WERI-Rb-1 (cell line): ENCODE results near the gene DESI1.

ENCODE experiments used
- DNase-seq: peaks from one replicate; pipeline ENCODE4 v3.0.0-alpha.2; 2020
- H3K27ac ChIP-seq: fragments of 250-450 bp; sonication (Bioruptor Pico); 2 replicates; pipeline ENCODE4 v1.5.1; 2020; ENCODE audit warnings: mild to moderate bottlenecking, moderate library complexity
- H3K27me3 ChIP-seq: fragments of 250-450 bp; sonication (Bioruptor Pico); 2 replicates; pipeline ENCODE4 v1.5.1; 2021; ENCODE audit warnings: mild to moderate bottlenecking, low read depth, moderate library complexity; ENCODE audit not compliant: insufficient read depth, severe bottlenecking
- H3K36me3 ChIP-seq: fragments of 250-450 bp; sonication (Bioruptor Pico); 2 replicates; pipeline ENCODE4 v1.5.1; 2020; ENCODE audit warnings: mild to moderate bottlenecking, moderate library complexity
- H3K4me3 ChIP-seq: 2 replicates; pipeline ENCODE4 v1.5.1; 2011; ENCODE audit warnings: low read depth, mild to moderate bottlenecking, control low read depth, low read length
- H3K9me3 ChIP-seq: fragments of 250-450 bp; sonication (Bioruptor Pico); 2 replicates; pipeline ENCODE4 v1.5.1; 2021; ENCODE audit warnings: mild to moderate bottlenecking, moderate library complexity; ENCODE audit not compliant: severe bottlenecking
- CTCF ChIP-seq: IDR thresholded peaks from 2 replicates; pipeline ENCODE4 v1.5.1; 2011; ENCODE audit warnings: low read depth, mild to moderate bottlenecking, control low read depth, inconsistent platforms, low read length

DESI1 gene

GRCh38 chr22:41612603-41613306 is 8.1 kb downstream of the DESI1 start:
- H3K4me3 ChIP-seq = no peak overlapping the region
- DNase-seq = no peak
- no peaks in the 10 kb centered on the region for H3K9me3 ChIP-seq
- H3K36me3 ChIP-seq = peaks cover 6% of the 10 kb centered on the region; the same call in 1 of the 2 replicates
- no peak overlapping the region for H3K27ac ChIP-seq
- H3K27me3 ChIP-seq = no peaks in the 10 kb centered on the region
- TF ChIP-seq CTCF = no peak

- TF ChIP-seq CTCF = no peak
- no peak overlapping the region for H3K27ac ChIP-seq
- peaks cover 11% of the 10 kb centered on the region for H3K36me3 ChIP-seq
- DNase-seq = no peak
- H3K27me3 ChIP-seq = no peaks in the 10 kb centered on the region
- H3K4me3 ChIP-seq = no peak overlapping the region
- no peaks in the 10 kb centered on the region for H3K9me3 ChIP-seq
Observed at GRCh38 chr22:41608386-41608785, 12.5 kb downstream of the DESI1 start.

DNA sequence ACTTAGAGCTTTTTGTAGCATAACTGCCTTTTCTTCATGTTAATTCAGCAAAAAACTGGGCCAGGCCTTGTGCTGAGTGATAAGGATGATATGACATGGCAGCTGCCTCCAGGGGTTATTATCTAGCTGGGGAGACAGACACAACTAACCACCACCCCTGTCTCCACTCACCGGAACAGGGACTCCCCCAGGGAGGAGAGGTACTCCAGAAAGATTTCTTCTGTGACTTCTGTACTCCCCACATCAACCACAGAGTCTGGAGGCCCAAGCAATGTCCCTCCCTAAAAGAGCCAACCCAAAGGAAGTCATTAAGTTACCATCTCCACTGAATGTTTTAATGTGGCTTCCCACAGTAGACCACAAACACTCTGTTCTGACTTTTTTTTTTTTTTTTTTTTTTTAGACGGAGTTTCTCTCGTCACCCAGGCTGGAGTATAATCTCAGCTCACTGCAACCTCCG is 16.9 kb downstream of the DESI1 start:
- H3K27ac ChIP-seq = no peak overlapping the region
- no peak for TF ChIP-seq CTCF
- no peak overlapping the region for H3K4me3 ChIP-seq
- no peaks in the 10 kb centered on the region for H3K9me3 ChIP-seq
- no peaks in the 10 kb centered on the region for H3K27me3 ChIP-seq
- DNase-seq = no peak
- peaks cover 16% of the 10 kb centered on the region for H3K36me3 ChIP-seq

DNA sequence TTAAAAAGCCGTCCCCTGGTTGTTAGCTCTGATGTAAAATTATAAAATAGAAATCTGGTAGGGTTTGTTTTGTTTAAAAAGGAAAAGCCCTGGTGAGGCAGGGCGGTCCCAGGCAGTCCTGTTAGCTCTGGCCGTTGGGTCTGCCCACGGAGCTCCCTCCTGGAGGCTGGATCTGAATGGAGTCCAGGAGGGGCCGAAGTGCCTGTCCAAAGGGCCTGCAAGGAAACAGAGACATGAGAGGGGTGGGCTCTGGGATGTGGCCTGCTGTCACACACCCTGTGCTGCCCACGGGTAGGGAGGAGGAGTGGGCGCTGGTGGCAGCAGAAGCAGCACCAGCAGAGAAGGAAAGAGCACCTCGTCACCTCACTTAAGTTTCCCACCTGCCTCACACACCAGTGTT is 19.9 kb downstream of the DESI1 start:
- Histone ChIP-seq H3K27ac (no peak overlapping the region), H3K36me3 (peaks cover 16% of the 10 kb centered on the region), H3K27me3 (no peaks in the 10 kb centered on the region), H3K4me3 (no peak overlapping the region), H3K9me3 (no peaks in the 10 kb centered on the region)
- no peak for DNase-seq
- TF ChIP-seq CTCF = no peak

DNA sequence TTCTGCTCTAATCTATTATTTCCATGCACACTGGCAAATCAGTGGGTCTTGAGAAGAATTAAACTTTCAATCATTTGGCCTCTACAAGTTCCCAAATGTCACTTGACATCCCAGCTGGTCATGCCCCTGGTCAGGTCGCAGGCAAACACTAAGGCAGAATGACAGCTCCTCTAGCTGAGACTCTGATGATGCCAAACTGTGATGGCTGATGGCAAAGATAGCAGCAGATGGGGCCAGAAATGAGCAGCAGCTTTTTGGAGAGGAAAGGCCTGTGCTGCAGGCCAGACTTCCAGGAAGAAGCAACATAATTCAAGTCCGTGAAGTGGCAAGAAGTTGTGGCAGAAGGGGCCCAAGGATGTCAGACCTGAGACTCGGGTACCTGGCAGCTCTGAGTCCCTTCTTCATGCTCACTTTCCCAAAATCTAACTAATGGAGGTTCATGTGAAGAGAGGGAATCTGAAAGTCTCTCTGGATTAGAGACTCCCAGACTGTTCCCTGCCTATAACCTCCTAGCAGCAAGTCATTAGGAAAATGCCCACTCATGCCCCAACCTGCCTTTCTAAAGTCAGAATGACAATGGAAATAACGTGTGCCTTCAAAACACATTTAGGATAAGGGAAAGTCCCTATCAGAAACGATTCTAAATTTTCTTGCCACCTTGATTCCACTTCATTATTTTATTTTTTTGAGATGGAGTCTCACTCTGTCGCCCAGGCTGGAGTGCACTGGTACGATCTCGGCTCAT is 21.8 kb downstream of the DESI1 start:
- Histone ChIP-seq H3K27me3 (no peaks in the 10 kb centered on the region), H3K36me3 (peaks cover 10% of the 10 kb centered on the region; the same call in 1 of the 2 replicates), H3K27ac (no peak overlapping the region), H3K4me3 (no peak overlapping the region), H3K9me3 (no peaks in the 10 kb centered on the region)
- DNase-seq = no peak
- no peak for TF ChIP-seq CTCF
